HG02943 (cell line): ENCODE data around the gene FTCD.
"Not testable (repeated sequence)": the region's sequence is repeated elsewhere in the genome, so short reads cannot be mapped to it uniquely, and the experiment has no call there.

Experiments
- ATAC-seq: cut with Tn5 transposase; IDR thresholded peaks from one replicate; pipeline ENCODE4 v1.9.1; 2021; ENCODE audit warnings: mild to moderate bottlenecking, low read depth, moderate library complexity; ENCODE audit not compliant: unreplicated experiment

FTCD gene

DNA sequence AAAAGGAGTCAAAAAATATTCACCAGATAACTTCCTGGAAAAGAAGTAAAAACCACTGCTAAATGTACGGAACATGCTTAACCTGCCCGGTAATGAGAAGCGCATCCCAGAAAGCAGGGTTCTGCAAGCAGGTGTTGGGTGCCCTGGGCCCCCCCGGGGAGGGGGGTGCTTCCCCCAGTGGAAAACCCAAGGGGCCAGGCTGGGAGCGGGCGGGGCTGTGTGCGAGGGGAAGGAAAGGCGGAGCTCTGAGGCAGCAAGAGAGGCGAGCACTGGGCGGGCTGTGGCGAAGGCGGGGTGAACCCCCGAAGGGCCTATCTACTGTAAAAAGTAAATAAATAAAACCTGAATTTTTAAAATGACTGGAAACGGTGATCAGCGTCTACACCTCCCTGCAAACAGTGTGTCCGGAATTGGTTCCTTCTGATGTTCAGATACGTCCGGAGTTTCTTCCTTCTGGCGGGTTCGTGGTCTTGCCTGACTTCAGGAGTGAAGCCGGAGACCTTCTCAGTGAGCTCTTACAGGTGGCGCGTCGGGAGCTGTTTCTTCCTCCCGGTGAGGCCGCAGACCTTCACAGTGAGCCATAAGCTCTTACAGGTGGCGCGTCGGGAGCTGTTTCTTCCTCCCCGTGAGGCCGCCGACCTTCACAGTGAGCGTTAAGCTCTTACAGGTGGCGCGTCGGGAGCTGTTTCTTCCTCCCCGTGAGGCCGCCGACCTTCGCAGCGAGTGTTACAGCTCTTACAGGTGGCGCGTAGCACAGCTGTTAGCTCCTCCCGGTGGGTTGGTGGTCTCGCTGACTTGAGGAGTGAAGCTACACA, 13.4 kb downstream of the FTCD start:
- ATAC-seq: no peak

DNA sequence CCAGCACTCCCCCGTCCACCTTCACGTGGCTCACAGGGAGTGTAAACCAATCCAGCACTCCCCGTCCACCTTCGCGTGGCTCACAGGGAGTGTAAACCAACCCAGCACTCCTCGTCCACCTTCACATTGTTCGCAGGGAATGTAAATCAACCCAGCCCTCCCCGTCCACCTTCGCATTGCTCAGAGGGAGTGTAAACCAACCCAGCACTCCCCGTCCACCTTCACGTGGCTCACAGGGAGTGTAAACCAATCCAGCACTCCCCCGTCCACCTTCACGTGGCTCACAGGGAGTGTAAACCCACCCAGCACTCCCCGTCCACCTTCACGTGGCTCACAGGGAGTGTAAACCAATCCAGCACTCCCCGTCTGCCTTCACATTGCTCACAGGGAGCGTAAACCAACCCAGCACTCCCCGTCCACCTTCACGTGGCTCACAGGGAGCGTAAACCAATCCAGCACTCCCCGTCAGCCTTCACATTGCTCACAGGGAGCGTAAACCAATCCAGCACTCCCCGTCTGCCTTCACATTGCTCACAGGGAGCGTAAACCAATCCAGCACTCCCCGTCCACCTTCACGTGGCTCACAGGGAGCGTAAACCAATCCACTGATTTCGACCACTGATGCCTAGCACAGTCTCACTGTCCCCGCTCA, 14.9 kb downstream of the FTCD start:
- ATAC-seq: not testable (repeated sequence)

DNA sequence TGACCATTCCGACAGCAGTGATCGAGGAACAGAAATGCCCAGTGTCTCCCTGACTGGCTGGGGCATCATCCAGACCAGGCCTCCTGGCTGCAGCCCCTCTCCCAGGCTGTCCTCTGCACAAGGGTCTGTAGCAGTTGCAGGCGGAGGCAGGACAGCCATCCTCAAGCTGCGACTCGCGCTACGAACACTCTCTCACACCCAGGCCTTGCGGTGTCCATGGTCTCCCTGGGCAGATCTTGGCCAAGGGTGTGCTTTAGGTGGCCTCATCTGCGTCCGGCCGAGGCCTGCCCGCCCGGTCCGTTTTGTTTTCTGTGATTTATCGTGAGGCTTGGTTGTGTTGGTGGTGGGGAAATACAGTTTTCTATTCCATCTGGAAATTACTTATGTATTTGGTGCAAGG, 15.7 kb downstream of the FTCD start:
- ATAC-seq: no peak

DNA sequence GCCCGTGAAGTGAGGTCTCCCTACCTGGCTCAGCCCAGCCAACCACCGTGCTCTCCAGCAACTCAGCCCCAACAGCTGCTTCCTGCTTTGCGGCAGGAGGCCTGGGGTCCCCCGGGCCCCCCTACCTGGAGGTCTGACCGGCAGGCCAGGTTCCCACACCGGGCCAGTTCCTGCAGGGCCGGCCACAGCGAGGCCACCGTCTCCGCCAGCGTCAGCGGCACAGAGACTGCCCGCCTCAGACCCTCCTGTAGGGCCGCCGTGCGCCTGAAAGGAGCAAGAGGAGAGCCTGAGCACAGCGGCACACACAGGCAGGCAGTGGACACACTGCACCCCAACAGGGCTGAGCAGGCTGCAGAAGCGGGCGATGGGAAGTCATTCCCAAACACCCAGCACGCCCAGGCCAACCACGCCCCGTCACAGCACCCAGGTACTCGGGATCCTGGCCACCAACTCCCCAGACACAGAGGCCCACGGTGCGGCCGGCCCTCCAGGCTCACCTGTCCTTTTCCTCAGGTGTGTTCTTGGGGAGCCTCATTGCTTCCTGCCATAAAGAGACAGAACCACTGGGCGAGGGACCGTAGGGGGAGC, 16.9 kb downstream of the FTCD start:
- ATAC-seq: no peak

DNA sequence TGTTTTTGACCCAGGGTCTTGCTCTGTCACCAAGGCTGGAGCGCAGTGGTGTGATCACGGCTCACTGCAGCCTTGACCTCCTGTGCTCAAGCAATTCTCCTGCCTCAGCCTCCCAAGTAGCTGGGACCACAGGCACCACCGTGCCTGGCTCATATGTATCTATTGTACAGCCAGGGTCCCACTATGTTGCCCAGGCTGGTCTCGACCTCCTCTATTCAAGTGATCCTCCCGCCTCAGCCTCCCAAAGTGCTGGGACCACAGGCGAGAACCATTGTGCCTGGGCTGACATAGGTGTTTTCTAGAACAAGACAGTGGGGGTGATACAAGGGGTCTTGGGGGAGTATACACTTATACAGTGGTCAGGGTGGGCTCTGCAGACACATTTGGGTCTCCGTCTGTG, 17.5 kb downstream of the FTCD start:
- no peak for ATAC-seq

DNA sequence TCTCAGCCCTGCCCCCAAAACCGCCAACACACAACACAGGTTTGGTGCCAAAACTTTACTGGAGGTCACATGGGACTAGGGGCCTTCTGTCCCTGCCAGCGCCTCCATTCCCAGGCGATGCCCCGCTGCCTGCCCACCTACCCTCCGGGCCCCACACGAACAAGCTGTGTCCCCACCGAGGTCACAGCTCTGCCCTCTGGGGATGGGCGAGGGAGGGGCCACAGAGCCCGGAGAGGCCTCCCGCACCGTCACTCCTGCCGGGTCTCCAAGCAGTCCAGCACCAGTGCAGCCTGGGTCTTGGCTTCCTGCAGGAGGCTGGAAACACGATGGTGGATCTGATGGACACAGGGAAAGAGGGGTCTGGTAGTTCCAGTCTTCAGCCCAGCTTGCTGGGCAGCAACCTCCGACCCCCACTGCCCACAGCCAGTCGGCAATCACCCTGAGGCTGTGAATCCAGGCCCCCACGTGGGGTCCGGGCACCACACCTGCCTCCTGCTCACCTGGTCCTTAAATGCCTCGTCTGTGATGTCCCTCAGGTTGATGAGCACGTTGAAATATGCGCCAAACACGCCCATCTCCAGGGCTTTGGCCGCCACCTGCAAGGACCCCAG, 18.5 kb downstream of the FTCD start:
- no peak for ATAC-seq

DNA sequence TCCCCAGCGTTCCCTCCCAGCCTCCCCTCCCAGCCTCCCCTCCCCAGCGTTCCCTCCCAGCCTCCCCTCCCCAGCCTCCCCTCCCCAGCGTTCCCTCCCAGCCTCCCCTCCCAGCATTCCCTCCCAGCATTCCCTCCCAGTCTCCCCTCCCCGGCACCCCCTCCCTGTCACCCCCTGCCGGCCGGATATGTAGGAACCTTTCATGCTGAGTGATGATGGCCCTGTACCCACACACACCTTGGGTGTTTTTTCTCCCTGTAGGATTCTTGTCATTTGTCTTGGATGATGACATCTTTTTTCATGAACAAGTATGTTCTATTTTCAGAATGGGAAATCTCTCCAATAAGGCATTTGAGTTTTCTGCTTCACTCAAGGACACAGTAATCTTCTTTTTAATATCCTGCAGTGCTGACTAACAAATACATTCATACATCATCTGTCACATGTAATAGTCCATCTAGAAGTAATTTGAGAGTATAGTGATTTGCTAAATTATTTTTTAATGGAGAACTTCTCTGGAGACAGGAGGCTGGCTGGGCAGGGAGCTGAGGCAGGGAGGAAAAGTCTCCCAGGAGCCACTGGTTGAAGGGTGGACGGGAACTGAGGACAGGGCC, 19.5 kb downstream of the FTCD start:
- no peak for ATAC-seq

DNA sequence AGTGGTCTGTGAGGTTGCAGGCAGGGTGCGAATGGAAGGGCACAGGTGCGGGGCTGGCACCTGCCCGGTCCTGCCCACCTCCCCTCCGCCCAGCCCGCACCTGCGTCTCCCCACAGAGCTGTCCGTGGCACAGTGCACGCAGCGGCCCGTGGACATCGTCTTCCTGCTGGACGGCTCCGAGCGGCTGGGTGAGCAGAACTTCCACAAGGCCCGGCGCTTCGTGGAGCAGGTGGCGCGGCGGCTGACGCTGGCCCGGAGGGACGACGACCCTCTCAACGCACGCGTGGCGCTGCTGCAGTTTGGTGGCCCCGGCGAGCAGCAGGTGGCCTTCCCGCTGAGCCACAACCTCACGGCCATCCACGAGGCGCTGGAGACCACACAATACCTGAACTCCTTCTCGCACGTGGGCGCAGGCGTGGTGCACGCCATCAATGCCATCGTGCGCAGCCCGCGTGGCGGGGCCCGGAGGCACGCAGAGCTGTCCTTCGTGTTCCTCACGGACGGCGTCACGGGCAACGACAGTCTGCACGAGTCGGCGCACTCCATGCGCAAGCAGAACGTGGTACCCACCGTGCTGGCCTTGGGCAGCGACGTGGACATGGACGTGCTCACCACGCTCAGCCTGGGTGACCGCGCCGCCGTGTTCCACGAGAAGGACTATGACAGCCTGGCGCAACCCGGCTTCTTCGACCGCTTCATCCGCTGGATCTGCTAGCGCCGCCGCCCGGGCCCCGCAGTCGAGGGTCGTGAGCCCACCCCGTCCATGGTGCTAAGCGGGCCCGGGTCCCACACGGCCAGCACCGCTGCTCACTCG, 23.3 kb downstream of the FTCD start:
- no peak for ATAC-seq

DNA sequence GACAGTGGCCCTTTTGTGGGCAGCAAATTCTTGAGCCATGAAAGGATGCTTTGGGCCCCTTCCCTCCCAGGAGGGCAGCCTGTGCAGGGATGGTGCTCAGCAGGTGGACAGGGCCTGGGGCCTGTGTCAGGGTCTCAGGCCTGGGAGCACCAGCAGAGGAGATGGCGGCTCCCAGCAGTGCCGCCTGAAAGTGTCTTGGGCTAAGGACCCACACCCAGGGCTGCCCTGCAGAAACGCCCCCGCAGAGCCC, 23.9 kb downstream of the FTCD start:
- no peak for ATAC-seq

DNA sequence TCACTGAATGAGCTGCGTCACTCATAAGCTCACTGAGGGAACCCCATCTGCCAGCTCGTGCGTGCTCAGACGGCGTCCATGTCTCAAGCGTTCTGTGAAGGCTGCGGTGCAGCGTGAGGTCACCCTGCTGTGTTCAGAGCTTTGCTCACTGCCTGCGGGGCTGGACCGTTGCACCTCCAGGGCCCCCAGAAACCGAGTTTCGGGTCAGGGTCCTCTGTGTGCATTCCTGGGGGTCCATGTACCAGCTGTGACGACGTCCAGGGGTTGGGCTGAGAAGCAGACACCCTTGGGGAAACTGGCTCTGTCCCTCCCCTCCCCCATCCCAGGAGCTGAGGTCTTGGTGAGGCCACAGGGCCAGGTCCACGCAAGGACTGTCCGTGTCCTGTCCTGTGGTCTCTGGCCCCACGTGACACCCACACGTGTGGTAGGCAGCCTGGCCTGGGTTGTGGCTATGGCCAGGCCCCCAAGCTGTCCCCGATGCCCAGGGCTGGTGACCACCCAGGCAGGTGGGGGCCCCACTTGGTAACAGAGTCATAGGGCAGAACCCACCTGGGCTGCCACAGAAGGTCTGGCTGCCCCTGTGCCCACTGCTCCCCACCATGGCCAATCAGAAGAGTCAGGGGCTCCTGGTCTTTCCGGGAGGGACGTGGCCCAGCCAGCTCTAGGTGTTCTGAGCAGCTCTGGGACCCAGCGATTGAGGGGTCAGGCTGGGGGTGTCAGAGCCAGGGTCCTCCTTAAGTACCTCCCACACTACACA, 24.4 kb downstream of the FTCD start:
- ATAC-seq: no peak

DNA sequence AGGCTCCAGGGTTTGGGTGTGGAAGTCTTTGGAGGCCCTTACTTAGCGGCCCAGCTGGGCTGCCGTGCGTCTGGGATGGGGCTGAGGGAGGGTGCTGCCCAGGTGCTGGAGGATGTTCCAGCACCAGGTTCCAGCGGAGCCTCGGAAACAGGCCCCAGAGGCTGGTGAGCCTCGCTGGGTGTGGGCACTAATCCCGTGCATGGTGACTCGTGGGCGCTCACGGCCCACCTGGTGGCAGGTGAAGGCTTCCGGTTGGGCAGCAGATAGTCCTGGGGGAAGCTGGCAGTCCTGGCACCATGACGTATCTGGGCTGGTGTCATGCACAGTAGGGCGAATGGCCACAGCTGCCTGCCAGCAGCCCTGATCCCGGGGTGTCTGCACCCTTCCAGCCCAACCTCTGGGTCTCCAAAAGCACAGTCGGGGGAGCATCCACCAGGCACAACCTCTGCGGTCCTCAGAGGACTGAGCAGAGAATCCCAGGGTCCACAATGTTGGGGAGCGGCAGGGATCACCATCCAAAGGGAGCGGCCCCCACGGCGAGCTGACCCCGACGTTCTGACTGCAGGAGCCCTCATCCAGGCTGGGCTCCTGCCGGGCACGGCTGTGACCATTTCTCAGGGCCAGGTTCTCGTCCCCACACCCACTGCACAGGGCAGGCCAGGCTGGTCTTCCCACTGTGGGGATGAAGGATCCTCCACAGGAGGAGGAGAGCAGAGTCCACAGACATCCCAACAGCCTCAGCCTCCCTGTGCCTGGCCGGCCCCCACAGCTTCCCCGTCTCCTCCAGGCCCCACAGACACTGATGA, 25.3 kb downstream of the FTCD start:
- ATAC-seq: no peak

DNA sequence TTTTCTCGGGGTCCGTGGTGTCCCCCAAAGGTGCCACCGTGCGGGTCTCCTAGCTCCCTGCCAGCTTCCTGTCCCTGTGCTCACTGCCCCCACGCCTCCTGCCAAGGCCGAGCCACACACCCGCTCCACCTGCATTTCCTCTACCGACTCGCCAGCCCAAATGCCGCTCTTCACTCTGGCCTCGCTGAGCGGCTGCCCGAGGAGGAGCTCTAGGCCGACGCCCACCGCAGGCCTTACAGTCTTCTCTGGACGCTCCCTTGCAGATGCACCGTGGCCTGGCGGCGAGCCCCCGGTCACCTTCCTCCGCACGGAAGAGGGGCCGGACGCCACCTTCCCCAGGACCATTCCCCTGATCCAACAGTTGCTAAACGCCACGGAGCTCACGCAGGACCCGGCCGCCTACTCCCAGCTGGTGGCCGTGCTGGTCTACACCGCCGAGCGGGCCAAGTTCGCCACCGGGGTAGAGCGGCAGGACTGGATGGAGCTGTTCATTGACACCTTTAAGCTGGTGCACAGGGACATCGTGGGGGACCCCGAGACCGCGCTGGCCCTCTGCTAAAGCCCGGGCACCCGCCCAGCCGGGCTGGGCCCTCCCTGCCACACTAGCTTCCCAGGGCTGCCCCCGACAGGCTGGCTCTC, 26.3 kb downstream of the FTCD start:
- no peak for ATAC-seq

DNA sequence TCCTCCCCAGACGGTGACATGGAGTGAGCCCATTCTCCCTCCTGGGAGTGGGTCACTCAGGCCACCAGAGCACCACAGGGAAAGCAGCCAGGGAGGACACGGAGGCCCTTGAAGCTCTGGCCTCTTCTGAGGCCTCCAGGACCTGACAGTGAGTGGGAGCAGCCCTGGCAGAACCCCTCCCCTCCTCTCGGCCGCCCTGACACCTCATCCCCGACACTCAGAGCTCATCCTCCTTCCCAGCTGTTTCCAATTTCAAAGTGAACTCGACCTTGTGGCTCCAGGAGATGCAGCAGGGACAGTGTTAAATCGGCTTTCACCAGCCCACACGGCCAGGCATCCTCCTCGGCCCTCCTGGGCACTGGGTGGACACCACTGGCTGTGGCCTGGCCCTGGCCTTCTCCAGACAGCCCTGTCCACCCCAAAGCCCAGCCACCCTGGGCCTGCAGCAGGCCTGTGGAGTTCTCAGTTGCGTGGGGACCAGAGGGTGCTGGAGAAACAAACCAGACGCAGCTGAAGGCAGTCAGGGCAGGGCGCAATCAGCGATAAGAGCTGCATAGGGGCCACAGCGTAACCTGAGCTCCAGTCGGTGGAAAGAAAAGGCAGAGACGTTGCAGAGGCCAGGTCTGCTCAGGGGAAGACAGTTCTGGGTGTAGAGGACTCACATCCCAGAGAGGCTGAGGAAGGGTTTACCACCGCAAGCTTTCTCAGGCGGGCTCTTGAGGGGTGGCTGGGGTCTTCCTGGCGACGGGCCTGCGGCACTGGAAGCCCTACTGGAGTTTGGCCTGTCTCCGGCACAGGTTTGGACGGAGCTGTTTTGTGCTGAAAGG, 27.1 kb downstream of the FTCD start:
- ATAC-seq: no peak

DNA sequence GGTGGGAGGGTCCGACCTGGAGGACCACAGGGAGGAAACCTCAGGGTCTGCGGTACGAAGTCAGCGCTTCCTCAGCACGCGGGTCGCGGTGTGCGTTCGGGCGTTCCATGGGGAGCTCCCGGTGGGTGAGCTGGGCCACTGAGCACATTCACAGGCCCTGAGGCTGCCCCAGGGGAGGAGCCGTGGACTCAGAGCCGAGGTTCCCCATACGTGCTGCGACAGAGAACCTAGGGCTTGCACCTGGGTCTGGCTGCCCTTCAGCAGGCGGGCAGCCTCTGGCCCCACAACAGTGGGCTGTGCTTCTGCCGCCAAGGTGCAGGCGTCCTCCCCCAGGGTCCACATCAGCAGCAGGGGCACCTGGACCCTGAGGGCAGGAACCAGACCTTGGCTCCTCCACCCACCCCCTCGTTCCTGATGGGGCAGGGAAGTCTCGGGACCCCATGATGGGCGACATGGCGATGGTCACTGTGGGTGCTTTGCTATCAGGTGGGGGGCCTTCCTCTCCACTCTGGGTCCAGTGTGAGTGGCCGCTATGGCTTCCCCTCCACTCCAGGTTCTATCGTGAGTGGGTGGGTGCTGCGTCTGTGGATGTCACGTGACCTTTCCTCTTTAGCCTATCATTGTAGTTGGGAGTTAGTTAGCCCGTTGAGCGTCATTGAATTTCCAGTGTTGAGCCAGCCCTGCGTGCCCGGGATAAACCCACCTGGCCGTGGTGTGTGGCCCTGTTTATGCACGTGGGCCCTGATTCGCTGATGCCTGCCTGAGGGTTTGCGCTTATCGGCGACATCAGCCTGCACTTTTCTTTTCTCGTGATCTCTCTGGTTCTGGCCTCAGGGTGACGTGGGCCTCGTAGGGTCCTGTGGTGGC, 27.9 kb downstream of the FTCD start:
- ATAC-seq: no peak

DNA sequence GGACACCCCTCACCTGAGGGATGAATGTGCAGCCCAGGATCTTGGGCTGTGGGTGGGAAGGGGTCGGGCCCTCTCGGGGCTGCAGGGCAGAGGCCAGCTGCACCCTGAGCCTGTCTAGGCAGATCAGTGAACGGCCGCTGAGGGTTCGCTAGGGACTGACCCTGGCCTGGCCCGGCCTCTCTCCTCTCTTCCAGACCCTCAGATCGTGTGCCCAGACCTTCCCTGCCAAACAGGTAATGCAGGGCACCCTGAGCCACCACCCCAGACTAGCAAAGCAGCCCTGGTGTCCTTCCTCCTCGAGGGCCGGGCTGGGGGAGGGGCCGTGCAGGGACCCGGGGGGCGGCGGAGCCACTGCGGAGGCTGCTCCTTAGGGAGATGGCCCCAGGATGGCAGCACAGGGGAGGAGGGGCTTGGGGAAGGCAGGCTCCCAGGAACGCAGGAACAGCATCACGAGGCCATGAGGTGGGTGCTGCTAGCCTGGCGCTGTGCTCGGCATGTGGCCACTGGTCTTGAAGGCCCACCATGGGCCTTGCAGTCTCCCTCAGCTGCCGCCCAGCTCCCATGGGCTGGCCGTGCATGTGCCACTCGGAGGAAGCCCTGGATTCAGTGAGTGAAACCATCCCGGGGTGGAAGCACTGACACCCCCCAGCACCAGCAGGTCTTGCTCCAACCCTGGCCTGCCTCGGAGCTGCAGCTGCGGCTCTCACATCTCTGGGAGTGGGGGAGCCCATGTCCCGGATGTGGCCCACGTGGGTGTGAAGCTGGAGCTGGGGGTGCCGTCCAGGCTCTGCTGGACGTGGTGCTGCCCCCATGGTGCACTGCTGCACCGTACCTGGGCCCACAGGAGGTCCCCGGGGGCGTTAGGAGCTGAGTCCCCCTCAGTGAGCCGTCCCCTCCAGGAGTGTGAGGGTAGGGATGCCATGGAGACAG, 28.8 kb downstream of the FTCD start:
- no peak for ATAC-seq

DNA sequence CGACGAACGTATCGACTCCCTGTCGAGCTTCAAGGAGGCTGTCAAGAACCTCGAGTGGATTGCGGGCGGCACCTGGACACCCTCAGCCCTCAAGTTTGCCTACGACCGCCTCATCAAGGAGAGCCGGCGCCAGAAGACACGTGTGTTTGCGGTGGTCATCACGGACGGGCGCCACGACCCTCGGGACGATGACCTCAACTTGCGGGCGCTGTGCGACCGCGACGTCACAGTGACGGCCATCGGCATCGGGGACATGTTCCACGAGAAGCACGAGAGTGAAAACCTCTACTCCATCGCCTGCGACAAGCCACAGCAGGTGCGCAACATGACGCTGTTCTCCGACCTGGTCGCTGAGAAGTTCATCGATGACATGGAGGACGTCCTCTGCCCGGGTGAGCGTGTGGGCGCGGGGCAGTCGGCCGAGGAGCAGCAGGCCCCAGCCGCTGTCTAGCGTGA, 29.5 kb downstream of the FTCD start:
- ATAC-seq: no peak
